ENCODE measurements around the gene MRPS26. TPM values are rescaled to one million over a fixed set of nuclear protein-coding genes. Genes with fewer than 3 reads are reported as not detected.
A peak's percentile ranks its signal among the peaks of the same experiment; 100 is the strongest.

Gene MRPS26
- 105 to 111 TPM (median 110 TPM) in 3 replicates for total RNA-seq (2021)
- percentile 90 among the genes with signal in this experiment for Bru-seq, nascent RNA
- long read RNA-seq, experiment 1, transcript MRPS26-201 (4 exons, 1,127 nt) = major isoform, 285 of 334 reads
- long read RNA-seq, experiment 1, partial matches to known transcripts = 26 of 334 reads
- long read RNA-seq, experiment 1, other reads (novel, unspliced or antisense) = 23 of 334 reads
- long read RNA-seq, experiment 2, transcript MRPS26-201 (4 exons, 1,127 nt) = major isoform, 81 of 181 reads
- long read RNA-seq, experiment 2, partial matches to known transcripts = 67 of 181 reads
- long read RNA-seq, experiment 2, other reads (novel, unspliced or antisense) = 33 of 181 reads
- long read RNA-seq, experiment 3, transcript MRPS26-201 (4 exons, 1,127 nt) = major isoform, 27 of 40 reads
- long read RNA-seq, experiment 3, partial matches to known transcripts = 13 of 40 reads
- long read RNA-seq, experiment 3, other reads (novel, unspliced or antisense) = 0 of 40 reads

DNA sequence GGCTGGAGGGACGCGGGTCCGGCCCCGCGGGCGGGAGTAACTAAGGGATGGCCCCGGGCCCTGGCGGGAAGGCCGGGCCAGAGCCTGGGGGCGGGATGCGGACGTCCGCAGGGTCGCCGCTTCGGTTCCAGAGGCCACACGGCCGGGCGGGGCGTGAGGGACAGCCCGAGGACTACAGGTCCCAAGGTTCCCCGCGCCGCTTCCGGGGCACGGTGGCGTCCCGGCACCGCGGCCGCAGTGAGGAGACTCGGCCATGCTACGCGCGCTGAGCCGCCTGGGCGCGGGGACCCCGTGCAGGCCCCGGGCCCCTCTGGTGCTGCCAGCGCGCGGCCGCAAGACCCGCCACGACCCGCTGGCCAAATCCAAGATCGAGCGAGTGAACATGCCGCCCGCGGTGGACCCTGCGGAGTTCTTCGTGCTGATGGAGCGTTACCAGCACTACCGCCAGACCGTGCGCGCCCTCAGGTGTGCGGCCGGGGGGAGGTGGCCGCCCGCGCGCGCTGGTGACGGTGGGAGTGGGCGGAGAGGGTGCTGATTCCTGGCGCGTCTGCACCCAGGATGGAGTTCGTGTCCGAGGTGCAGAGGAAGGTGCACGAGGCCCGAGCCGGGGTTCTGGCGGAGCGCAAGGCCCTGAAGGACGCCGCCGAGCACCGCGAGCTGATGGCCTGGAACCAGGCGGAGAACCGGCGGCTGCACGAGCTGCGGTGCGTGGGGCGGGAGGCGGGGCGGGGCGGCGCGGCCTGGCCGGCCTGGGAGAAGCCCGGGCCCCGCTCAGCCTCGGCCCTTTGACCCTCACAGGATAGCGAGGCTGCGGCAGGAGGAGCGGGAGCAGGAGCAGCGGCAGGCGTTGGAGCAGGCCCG, at the start of gene MRPS26:
MRPS26 (plus strand) TSS at position 237 of the 861 bp plus-strand sequence; CDS start at position 254, 17 bp downstream.
- Mint-ChIP-seq H3K4me3 (peak within 1 kb of the TSS; percentile 80), H3K9me3 (no peaks in the 10 kb centered on the region), H3K36me3 (peaks cover 29% of the 10 kb centered on the region), H3K27me3 (ENCODE audit: low read depth) (no peaks in the 10 kb centered on the region), H3K27ac (peak within 1 kb of the TSS; percentile 58), H3K4me1 (peaks cover 26% of the 10 kb centered on the region)
- ChIA-PET CTCF (interaction anchor here (0.6 to 1.2 kb wide), 5 partner anchors 7 to 459 kb away, joined by 3 to 4 read pairs (median 4); no protein-coding TSS in a partner anchor), POLR2A (interaction anchor here (0.6 to 1.0 kb wide), 4 partner anchors 173 to 617 kb away, joined by 3 read pairs; partner anchors contain the start of genes GFRA4 and PTPRA)
- peak; percentile 90 for ATAC-seq
- DNase-seq (ENCODE audit: low spot score) = peak; percentile 91
- TF ChIP-seq, protein P1, sequence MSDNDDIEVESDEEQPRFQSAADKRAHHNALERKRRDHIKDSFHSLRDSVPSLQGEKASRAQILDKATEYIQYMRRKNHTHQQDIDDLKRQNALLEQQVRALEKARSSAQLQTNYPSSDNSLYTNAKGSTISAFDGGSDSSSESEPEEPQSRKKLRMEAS (CRISPR knock-in tag; IDR thresholded peaks at IDR 0.05) = peak; percentile 81
- TF ChIP-seq, protein P2, sequence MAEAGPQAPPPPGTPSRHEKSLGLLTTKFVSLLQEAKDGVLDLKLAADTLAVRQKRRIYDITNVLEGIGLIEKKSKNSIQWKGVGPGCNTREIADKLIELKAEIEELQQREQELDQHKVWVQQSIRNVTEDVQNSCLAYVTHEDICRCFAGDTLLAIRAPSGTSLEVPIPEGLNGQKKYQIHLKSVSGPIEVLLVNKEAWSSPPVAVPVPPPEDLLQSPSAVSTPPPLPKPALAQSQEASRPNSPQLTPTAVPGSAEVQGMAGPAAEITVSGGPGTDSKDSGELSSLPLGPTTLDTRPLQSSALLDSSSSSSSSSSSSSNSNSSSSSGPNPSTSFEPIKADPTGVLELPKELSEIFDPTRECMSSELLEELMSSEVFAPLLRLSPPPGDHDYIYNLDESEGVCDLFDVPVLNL (CRISPR knock-in tag; IDR thresholded peaks at IDR 0.05; ENCODE audit: borderline replicate concordance, low read depth) = peak; percentile 30; the same call in 1 of the 2 replicates
- 0 out of 2 replicates have a peak, but pooled peaks have one; percentile 82 for TF ChIP-seq CREM (CRISPR knock-in tag; IDR thresholded peaks at IDR 0.05)
- TF ChIP-seq NFE2L1 (CRISPR knock-in tag; IDR thresholded peaks at IDR 0.05) = 0 out of 2 replicates have a peak, but pooled peaks have one; percentile 40
- peak; percentile 89 for TF ChIP-seq FOXP1 (CRISPR knock-in tag; IDR thresholded peaks at IDR 0.05; ENCODE audit: borderline replicate concordance)
- TF ChIP-seq, protein P3, sequence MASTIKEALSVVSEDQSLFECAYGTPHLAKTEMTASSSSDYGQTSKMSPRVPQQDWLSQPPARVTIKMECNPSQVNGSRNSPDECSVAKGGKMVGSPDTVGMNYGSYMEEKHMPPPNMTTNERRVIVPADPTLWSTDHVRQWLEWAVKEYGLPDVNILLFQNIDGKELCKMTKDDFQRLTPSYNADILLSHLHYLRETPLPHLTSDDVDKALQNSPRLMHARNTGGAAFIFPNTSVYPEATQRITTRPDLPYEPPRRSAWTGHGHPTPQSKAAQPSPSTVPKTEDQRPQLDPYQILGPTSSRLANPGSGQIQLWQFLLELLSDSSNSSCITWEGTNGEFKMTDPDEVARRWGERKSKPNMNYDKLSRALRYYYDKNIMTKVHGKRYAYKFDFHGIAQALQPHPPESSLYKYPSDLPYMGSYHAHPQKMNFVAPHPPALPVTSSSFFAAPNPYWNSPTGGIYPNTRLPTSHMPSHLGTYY (CRISPR knock-in tag; IDR thresholded peaks at IDR 0.05) = no peak
- TF ChIP-seq ESRRA (CRISPR knock-in tag; IDR thresholded peaks at IDR 0.05; ENCODE audit: borderline replicate concordance) = no peak
- TF ChIP-seq, protein P4, sequence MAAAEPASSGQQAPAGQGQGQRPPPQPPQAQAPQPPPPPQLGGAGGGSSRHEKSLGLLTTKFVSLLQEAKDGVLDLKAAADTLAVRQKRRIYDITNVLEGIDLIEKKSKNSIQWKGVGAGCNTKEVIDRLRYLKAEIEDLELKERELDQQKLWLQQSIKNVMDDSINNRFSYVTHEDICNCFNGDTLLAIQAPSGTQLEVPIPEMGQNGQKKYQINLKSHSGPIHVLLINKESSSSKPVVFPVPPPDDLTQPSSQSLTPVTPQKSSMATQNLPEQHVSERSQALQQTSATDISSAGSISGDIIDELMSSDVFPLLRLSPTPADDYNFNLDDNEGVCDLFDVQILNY (CRISPR knock-in tag; IDR thresholded peaks at IDR 0.05) = peak; percentile 89
- 0 out of 2 replicates have a peak, but pooled peaks have one; percentile 26 for TF ChIP-seq NR3C1 (CRISPR knock-in tag; conservative IDR thresholded peaks at IDR 0.05; ENCODE audit: low read depth)
- TF ChIP-seq, protein P5, sequence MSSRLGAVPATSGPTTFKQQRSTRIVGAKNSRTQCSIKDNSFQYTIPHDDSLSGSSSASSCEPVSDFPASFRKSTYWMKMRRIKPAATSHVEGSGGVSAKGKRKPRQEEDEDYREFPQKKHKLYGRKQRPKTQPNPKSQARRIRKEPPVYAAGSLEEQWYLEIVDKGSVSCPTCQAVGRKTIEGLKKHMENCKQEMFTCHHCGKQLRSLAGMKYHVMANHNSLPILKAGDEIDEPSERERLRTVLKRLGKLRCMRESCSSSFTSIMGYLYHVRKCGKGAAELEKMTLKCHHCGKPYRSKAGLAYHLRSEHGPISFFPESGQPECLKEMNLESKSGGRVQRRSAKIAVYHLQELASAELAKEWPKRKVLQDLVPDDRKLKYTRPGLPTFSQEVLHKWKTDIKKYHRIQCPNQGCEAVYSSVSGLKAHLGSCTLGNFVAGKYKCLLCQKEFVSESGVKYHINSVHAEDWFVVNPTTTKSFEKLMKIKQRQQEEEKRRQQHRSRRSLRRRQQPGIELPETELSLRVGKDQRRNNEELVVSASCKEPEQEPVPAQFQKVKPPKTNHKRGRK (CRISPR knock-in tag; IDR thresholded peaks at IDR 0.05; ENCODE audit: borderline replicate concordance) = no peak
- no peak for TF ChIP-seq ZNF671 (CRISPR knock-in tag; IDR thresholded peaks at IDR 0.05)
- peak; percentile 81 for TF ChIP-seq SP1 (CRISPR knock-in tag; conservative IDR thresholded peaks at IDR 0.05)
- peak; percentile 89 for TF ChIP-seq SMAD3 (CRISPR knock-in tag; IDR thresholded peaks at IDR 0.05; ENCODE audit: borderline replicate concordance)
- TF ChIP-seq TP53 (CRISPR knock-in tag; IDR thresholded peaks at IDR 0.05) = peak; percentile 88
- TF ChIP-seq, protein P6, sequence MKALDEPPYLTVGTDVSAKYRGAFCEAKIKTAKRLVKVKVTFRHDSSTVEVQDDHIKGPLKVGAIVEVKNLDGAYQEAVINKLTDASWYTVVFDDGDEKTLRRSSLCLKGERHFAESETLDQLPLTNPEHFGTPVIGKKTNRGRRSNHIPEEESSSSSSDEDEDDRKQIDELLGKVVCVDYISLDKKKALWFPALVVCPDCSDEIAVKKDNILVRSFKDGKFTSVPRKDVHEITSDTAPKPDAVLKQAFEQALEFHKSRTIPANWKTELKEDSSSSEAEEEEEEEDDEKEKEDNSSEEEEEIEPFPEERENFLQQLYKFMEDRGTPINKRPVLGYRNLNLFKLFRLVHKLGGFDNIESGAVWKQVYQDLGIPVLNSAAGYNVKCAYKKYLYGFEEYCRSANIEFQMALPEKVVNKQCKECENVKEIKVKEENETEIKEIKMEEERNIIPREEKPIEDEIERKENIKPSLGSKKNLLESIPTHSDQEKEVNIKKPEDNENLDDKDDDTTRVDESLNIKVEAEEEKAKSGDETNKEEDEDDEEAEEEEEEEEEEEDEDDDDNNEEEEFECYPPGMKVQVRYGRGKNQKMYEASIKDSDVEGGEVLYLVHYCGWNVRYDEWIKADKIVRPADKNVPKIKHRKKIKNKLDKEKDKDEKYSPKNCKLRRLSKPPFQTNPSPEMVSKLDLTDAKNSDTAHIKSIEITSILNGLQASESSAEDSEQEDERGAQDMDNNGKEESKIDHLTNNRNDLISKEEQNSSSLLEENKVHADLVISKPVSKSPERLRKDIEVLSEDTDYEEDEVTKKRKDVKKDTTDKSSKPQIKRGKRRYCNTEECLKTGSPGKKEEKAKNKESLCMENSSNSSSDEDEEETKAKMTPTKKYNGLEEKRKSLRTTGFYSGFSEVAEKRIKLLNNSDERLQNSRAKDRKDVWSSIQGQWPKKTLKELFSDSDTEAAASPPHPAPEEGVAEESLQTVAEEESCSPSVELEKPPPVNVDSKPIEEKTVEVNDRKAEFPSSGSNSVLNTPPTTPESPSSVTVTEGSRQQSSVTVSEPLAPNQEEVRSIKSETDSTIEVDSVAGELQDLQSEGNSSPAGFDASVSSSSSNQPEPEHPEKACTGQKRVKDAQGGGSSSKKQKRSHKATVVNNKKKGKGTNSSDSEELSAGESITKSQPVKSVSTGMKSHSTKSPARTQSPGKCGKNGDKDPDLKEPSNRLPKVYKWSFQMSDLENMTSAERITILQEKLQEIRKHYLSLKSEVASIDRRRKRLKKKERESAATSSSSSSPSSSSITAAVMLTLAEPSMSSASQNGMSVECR (CRISPR knock-in tag; IDR thresholded peaks at IDR 0.05; ENCODE audit: borderline replicate concordance) = 0 out of 2 replicates have a peak, but pooled peaks have one; percentile 34
- TF ChIP-seq NR2C2 (CRISPR knock-in tag; IDR thresholded peaks at IDR 0.05) = peak; percentile 30; the same call in 1 of the 2 replicates
- TF ChIP-seq, protein P7, sequence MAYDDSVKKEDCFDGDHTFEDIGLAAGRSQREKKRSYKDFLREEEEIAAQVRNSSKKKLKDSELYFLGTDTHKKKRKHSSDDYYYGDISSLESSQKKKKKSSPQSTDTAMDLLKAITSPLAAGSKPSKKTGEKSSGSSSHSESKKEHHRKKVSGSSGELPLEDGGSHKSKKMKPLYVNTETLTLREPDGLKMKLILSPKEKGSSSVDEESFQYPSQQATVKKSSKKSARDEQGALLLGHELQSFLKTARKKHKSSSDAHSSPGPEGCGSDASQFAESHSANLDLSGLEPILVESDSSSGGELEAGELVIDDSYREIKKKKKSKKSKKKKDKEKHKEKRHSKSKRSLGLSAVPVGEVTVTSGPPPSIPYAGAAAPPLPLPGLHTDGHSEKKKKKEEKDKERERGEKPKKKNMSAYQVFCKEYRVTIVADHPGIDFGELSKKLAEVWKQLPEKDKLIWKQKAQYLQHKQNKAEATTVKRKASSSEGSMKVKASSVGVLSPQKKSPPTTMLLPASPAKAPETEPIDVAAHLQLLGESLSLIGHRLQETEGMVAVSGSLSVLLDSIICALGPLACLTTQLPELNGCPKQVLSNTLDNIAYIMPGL (CRISPR knock-in tag; IDR thresholded peaks at IDR 0.05) = peak; percentile 97
- peak; percentile 76; the same call in 1 of the 2 replicates for TF ChIP-seq TCF7 (CRISPR knock-in tag; IDR thresholded peaks at IDR 0.05; ENCODE audit: low read depth)
- no peak for TF ChIP-seq RELA (CRISPR knock-in tag; IDR thresholded peaks at IDR 0.05; ENCODE audit: borderline replicate concordance)
- peak; percentile 78 for TF ChIP-seq GABPB1 (CRISPR knock-in tag; IDR thresholded peaks at IDR 0.05)
- TF ChIP-seq ZNF263 (CRISPR knock-in tag; IDR thresholded peaks at IDR 0.05; ENCODE audit: low read depth) = no peak
- peak; percentile 94; the same call in 1 of the 2 replicates for TF ChIP-seq ZNF232 (CRISPR knock-in tag; IDR thresholded peaks at IDR 0.05)

All from WTC11 (cell line).